ENCODE measurements around the gene VAPA. TPM values are rescaled to one million over a fixed set of nuclear protein-coding genes. Genes with fewer than 3 reads are reported as not detected.

Gene VAPA
- total RNA-seq, 1 donor from 2014 or later, result 387 TPM

- DNase-seq (ENCODE audit: low read depth), result no peak
These were observed 82.3 kb downstream of the VAPA start for GRCh38 chr18:9996094-9996493.

- DNase-seq (ENCODE audit: low read depth), result no peak
These were observed 83.9 kb downstream of the VAPA start for GRCh38 chr18:9997711-9998110.

- DNase-seq (ENCODE audit: low read depth), result no peak
These were observed 84.5 kb downstream of the VAPA start for GRCh38 chr18:9998330-9998729.

GRCh38 chr18:10002280-10002679 lies 88.5 kb downstream of the VAPA start:
- DNase-seq (ENCODE audit: low read depth), result no peak

- no peak for DNase-seq (ENCODE audit: low read depth)
These were observed 89.5 kb downstream of the VAPA start for GRCh38 chr18:10003281-10003680.

- no peak for DNase-seq (ENCODE audit: low read depth)
These were observed 90.0 kb downstream of the VAPA start for GRCh38 chr18:10003866-10004265.

- DNase-seq (ENCODE audit: low read depth), result peak; percentile 75
These were observed 92.6 kb downstream of the VAPA start for GRCh38 chr18:10006311-10006893.

GRCh38 chr18:10008006-10008647 lies 94.3 kb downstream of the VAPA start:
- DNase-seq (ENCODE audit: low read depth), result no peak

Other genes starting within 250 kb of the VAPA start
- gene RAB31, start 205.7 kb upstream of the VAPA start, total RNA-seq, result 18.7 and 19.0 TPM in 2 replicates
- gene TXNDC2, start 28.0 kb upstream of the VAPA start, total RNA-seq, result 0.10 TPM in 1 of 2 replicates, not detected in the other

Measured in myocyte (in vitro differentiated cells).